ENCODE measurements around the gene AKAP8L.
"Not testable (repeated sequence)": the region's sequence is repeated elsewhere in the genome, so short reads cannot be mapped to it uniquely, and the experiment has no call there.

Gene AKAP8L

DNA sequence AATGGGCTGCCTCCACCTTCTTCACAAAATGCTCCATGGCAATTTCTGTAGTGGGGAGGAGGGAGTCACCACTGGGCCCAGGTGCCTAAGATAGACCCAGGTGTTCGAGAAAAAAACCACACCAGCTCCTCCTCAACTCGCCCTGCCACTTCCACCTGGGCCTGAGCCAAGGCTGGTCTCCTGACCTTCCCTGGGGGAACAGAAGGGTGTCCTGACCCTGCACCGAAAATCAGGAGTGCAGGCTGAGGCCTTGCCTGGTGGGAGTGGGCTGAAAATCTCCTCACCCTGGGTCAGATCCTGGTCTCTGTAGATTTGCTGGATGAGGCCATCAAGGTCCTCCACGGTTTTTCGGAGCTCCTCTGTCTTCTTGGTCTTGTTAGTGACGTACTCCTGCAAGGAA lies 21.6 kb downstream of the AKAP8L start:
- no peak overlapping the region for H3K27ac ChIP-seq
- DNase-seq (ENCODE audit: low read depth, low spot score): no peak
- H3K9me3 ChIP-seq (ENCODE audit: low read depth, low read length): no peaks in the 10 kb centered on the region
- H3K36me3 ChIP-seq (ENCODE audit: insufficient read depth, low read length): peaks cover 85% of the 10 kb centered on the region
- H3K4me3 ChIP-seq: no peak overlapping the region
- H3K9ac ChIP-seq (ENCODE audit: insufficient read length): no peak overlapping the region
- no peak for TF ChIP-seq FOXP2 (optimal IDR thresholded peaks at IDR 0.05; ENCODE audit: control extremely low read depth, extremely low read length, insufficient read depth)
- TF ChIP-seq EZH2 (IDR thresholded peaks at IDR 0.05): no peak
- no peak for TF ChIP-seq POLR2AphosphoS5 (IDR thresholded peaks at IDR 0.05; ENCODE audit: borderline replicate concordance, low read depth, low read length)

DNA sequence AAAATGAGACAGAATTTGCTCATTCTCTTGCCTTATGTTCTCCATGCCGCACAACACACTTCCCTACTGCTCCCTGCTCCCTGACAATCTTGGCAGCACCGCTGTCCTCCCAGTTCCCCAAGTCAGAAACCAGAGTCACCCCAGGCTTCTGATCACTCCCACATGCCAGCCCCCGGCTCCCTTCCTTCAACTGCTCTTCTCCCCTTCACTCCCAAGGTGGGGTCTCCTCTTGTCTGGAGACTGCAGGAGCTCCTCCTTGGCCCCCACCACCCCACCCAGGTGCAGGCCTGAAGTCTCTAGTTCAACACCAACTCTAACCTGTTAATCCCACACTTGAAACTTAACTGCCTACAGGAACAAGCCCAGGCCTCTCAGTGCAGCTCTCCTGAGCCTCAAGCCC lies 22.4 kb downstream of the AKAP8L start:
- Histone ChIP-seq H3K9me3 (ENCODE audit: low read depth, low read length) (no peaks in the 10 kb centered on the region), H3K4me3 (no peak overlapping the region), H3K27ac (no peak overlapping the region), H3K36me3 (ENCODE audit: insufficient read depth, low read length) (peaks cover 85% of the 10 kb centered on the region), H3K9ac (ENCODE audit: insufficient read length) (no peak overlapping the region)
- no peak for DNase-seq (ENCODE audit: low read depth, low spot score)
- TF ChIP-seq FOXP2 (optimal IDR thresholded peaks at IDR 0.05; ENCODE audit: control extremely low read depth, extremely low read length, insufficient read depth) (no peak), EZH2 (IDR thresholded peaks at IDR 0.05) (no peak), POLR2AphosphoS5 (IDR thresholded peaks at IDR 0.05; ENCODE audit: borderline replicate concordance, low read depth, low read length) (no peak)

DNA sequence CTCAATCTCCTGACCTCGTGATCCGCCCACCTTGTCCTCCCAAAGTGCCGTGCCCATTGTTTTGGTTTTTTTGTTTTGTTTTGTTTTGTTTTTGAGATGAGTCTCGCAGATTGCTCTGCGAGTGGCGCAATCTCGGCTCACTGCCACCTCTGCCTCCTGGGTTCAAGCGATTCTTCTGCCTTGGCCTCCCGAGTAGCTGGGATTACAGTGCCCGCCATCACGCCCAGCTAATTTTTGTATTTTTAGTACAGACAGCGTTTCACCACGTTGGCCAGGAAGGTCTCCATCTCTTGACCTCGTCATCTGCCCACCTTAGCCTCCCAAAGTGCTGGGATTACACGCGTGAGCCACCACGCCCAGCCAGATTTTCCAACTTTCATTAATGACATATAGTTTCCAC lies 23.5 kb downstream of the AKAP8L start:
- H3K36me3 ChIP-seq (ENCODE audit: insufficient read depth, low read length): peaks cover 82% of the 10 kb centered on the region
- not testable (repeated sequence) for DNase-seq (ENCODE audit: low read depth, low spot score); H3K9ac ChIP-seq (ENCODE audit: insufficient read length); H3K4me3 ChIP-seq; H3K9me3 ChIP-seq (ENCODE audit: low read depth, low read length); H3K27ac ChIP-seq

DNA sequence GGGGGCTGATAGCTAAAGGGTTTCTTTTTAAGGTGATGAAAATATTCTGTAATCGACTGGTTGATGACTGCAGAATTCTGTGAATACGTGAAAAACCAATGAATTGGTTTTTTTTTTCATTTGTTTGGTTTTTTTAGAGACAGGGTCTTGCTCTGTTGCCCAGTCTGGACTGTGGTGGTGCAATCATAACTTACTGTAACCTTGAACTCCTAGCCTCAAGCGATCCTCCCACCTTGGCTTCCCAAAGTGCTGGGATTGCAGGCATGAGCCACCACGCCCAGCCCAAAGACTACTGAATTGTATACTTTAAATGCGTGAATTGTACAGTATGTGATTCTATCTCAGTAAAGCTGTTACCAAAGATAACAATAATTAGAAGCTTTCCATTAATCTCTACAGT lies 24.4 kb downstream of the AKAP8L start:
- no peaks in the 10 kb centered on the region for H3K9me3 ChIP-seq (ENCODE audit: low read depth, low read length)
- peaks cover 74% of the 10 kb centered on the region for H3K36me3 ChIP-seq (ENCODE audit: insufficient read depth, low read length)
- H3K27ac ChIP-seq: peak overlapping the region; percentile 44; the same call in 1 of the 2 replicates
- DNase-seq (ENCODE audit: low read depth, low spot score): no peak
- TF ChIP-seq POLR2AphosphoS5 (IDR thresholded peaks at IDR 0.05; ENCODE audit: borderline replicate concordance, low read depth, low read length) (no peak), FOXP2 (optimal IDR thresholded peaks at IDR 0.05; ENCODE audit: control extremely low read depth, extremely low read length, insufficient read depth) (no peak), EZH2 (IDR thresholded peaks at IDR 0.05) (no peak)
- H3K4me3 ChIP-seq: no peak overlapping the region
- H3K9ac ChIP-seq (ENCODE audit: insufficient read length): no peak overlapping the region

DNA sequence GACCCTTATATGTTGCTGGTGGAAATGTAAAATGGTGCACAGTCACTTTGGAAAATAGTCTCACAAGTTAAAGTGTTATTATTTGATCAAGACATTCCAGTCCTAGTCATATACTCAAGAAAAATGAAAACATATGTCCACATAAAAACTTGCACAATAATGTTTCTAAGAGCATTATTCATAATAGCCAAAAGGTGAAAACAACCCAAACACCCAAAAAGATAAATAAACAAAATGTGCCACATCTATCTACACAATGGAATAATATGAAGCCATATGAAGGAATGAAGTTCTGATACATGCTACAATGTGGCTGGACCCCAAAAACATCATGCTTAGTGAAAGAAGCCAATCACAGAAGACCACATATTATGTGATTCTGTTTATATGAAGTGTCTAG lies 24.8 kb downstream of the AKAP8L start:
- H3K4me3 ChIP-seq: no peak overlapping the region
- peak overlapping the region; percentile 44; the same call in 1 of the 2 replicates for H3K27ac ChIP-seq
- TF ChIP-seq FOXP2 (optimal IDR thresholded peaks at IDR 0.05; ENCODE audit: control extremely low read depth, extremely low read length, insufficient read depth) (no peak), POLR2AphosphoS5 (IDR thresholded peaks at IDR 0.05; ENCODE audit: borderline replicate concordance, low read depth, low read length) (no peak), EZH2 (IDR thresholded peaks at IDR 0.05) (no peak)
- H3K9me3 ChIP-seq (ENCODE audit: low read depth, low read length): no peaks in the 10 kb centered on the region
- no peak overlapping the region for H3K9ac ChIP-seq (ENCODE audit: insufficient read length)
- DNase-seq (ENCODE audit: low read depth, low spot score): no peak
- peaks cover 70% of the 10 kb centered on the region for H3K36me3 ChIP-seq (ENCODE audit: insufficient read depth, low read length)

DNA sequence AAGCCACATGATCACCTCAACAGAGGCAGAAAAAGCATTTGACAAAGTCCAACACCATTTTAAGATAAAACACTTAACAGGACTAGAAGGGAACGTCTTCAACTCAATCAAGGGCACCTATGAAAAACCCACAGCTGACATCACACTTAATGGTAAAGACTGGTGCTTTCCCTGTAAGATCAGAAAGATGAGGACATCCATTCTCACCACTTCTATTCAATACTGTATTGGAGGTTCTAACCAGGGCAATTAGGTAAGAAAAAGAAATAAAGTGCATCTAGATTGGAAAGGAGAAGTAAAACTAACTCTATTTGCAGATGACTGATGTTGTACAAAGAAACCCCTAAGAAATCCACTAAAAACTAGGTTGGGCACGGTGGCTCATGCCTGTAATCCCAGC lies 28.0 kb downstream of the AKAP8L start:
- Histone ChIP-seq H3K9me3 (ENCODE audit: low read depth, low read length) (no peaks in the 10 kb centered on the region), H3K9ac (ENCODE audit: insufficient read length) (no peak overlapping the region), H3K27ac (no peak overlapping the region), H3K36me3 (ENCODE audit: insufficient read depth, low read length) (peaks cover 52% of the 10 kb centered on the region), H3K4me3 (no peak overlapping the region)
- DNase-seq (ENCODE audit: low read depth, low spot score): no peak
- TF ChIP-seq FOXP2 (optimal IDR thresholded peaks at IDR 0.05; ENCODE audit: control extremely low read depth, extremely low read length, insufficient read depth) (no peak), EZH2 (IDR thresholded peaks at IDR 0.05) (no peak)

DNA sequence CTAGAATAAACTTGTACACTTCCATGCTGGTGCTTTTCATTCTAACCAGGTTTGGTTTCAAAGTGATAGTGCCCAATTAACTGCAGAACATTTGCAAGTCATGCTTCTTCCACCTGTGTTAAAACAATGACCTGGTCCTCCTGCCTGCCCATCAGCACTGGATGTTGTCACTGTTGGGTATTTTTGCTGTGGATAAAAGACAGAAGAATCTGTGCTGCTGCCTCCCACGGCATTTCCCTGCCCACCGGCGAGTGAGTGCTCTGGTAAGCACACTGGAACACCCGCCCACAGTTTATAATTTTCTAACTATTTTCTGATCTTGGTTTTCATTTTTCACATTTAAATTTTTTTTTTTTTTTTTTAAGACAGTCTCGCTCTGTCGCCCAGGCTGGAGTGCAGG lies 36.9 kb downstream of the AKAP8L start:
- H3K4me3 ChIP-seq: no peak overlapping the region

DNA sequence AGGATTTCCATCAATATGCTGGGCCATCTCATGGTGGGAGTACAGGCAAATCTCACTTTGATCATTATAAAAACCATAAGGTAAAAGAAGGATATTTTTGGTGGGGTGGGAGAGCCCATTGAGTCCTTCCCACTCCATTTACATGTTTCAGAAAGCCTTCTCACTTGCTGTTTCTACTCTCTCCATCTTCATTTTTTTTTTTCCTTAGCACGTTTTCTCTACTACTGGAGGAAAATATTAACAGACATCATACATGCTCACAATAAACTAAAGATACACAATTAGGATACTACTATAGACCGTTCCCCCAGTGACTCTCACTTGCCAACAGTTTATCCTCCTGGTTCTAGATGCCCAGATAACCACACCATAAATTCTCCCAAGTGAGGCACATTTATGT lies 37.4 kb downstream of the AKAP8L start:
- DNase-seq (ENCODE audit: low read depth, low spot score): no peak
- no peak for TF ChIP-seq FOXP2 (optimal IDR thresholded peaks at IDR 0.05; ENCODE audit: control extremely low read depth, extremely low read length, insufficient read depth)
- TF ChIP-seq POLR2AphosphoS5 (IDR thresholded peaks at IDR 0.05; ENCODE audit: borderline replicate concordance, low read depth, low read length): no peak
- TF ChIP-seq EZH2 (IDR thresholded peaks at IDR 0.05): no peak
- Histone ChIP-seq H3K27ac (peak overlapping the region; percentile 84), H3K9me3 (ENCODE audit: low read depth, low read length) (no peaks in the 10 kb centered on the region), H3K36me3 (ENCODE audit: insufficient read depth, low read length) (peaks cover 9% of the 10 kb centered on the region; the same call in 1 of the 2 replicates), H3K9ac (ENCODE audit: insufficient read length) (no peak overlapping the region), H3K4me3 (no peak overlapping the region)

More for the DNA sequence above, 36.9 kb downstream of the AKAP8L start:
- H3K9me3 ChIP-seq (ENCODE audit: low read depth, low read length): no peaks in the 10 kb centered on the region
- H3K36me3 ChIP-seq (ENCODE audit: insufficient read depth, low read length): peaks cover 13% of the 10 kb centered on the region; the same call in 1 of the 2 replicates
- no peak for DNase-seq (ENCODE audit: low read depth, low spot score)
- TF ChIP-seq FOXP2 (optimal IDR thresholded peaks at IDR 0.05; ENCODE audit: control extremely low read depth, extremely low read length, insufficient read depth) (no peak), EZH2 (IDR thresholded peaks at IDR 0.05) (no peak), POLR2AphosphoS5 (IDR thresholded peaks at IDR 0.05; ENCODE audit: borderline replicate concordance, low read depth, low read length) (no peak)
- H3K27ac ChIP-seq: peak overlapping the region; percentile 84
- no peak overlapping the region for H3K9ac ChIP-seq (ENCODE audit: insufficient read length)

DNA sequence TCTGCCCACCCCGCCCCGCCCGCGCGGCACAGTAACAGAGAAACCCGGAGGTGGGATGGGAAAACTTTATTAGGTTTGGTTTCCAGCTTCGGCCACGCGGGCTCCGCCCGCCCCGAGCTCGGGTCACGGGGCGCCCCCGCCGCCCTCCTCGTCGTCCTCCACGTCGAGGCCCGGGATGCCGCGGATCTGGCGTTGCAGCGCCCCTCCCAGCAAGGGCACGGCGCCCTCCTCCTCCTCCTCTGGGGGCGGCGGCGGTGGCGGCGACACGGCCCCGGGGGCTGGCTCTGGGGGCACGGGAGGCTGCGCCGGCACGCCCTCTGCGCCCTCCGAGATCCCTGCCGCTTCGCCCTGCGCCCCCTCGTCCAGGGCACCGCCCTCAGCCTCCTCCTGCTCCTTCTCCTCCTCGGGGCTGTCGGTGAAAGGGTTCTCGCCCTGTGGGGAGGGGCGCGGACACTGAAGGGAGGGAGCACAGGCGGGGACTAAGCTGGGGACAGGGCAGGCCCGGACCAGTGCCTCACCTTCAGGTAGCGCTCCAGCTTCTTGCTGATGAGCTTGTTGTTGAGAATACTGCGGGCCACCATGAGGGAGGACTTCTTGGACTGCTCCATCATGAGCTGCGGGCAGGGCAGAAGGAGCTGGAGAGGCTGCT lies 38.7 kb downstream of the AKAP8L start:
- Histone ChIP-seq H3K27ac (peak overlapping the region; percentile 0; the same call in 1 of the 2 replicates), H3K9ac (ENCODE audit: insufficient read length) (peak overlapping the region; percentile 69), H3K9me3 (ENCODE audit: low read depth, low read length) (no peaks in the 10 kb centered on the region), H3K36me3 (ENCODE audit: insufficient read depth, low read length) (peaks cover 7% of the 10 kb centered on the region; the same call in 1 of the 2 replicates), H3K4me3 (peak overlapping the region; percentile 90)
- no peak for TF ChIP-seq FOXP2 (optimal IDR thresholded peaks at IDR 0.05; ENCODE audit: control extremely low read depth, extremely low read length, insufficient read depth)
- no peak; the same call in 1 of the 2 replicates for TF ChIP-seq POLR2AphosphoS5 (IDR thresholded peaks at IDR 0.05; ENCODE audit: borderline replicate concordance, low read depth, low read length)
- TF ChIP-seq EZH2 (IDR thresholded peaks at IDR 0.05): no peak
- no peak for DNase-seq (ENCODE audit: low read depth, low spot score)
